C4-2B (cell line): ENCODE measurements around the gene NR6A1.

Experiments
- CTCF ChIP-seq: fragments of 450-650 bp; conservative IDR thresholded peaks from 2 replicates; pipeline ENCODE4 v1.5.1; 2017; ENCODE audit warnings: mild to moderate bottlenecking
- ZFX ChIP-seq: fragments of 450-650 bp; IDR thresholded peaks from 2 replicates; pipeline ENCODE4 v1.6.1; 2017

GRCh38 chr9:124724415-124725067 lies 46.6 kb downstream of the NR6A1 start:
- TF ChIP-seq CTCF (no peak), ZFX (no peak)
